HG03108 (cell line): ENCODE measurements around the gene CLSTN2.

Source experiments
- ATAC-seq: cut with Tn5 transposase; IDR thresholded peaks from one replicate; pipeline ENCODE4 v1.9.1; 2021; ENCODE audit warnings: moderate library complexity; ENCODE audit not compliant: unreplicated experiment

The CLSTN2 gene

DNA sequence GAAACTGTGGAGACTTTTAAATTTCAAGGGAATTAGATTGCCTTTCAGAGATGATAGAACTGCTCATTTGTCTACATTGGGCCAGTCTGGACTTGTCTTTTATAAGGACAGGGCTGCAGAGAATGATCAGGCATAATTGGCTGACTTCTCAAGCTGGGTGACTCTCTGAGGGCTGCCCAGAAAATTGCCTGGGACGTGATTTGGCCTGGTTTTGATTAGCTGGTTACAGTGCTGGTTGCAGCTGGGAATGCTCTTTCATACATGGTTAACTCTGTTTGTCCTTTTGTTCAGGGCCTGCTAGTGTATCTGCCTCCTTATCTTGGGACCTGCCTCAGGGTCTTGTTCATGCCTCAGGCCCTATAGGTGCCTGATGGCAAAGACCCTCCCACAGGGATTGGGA, 245.6 kb downstream of the CLSTN2 start:
- ATAC-seq = no peak

DNA sequence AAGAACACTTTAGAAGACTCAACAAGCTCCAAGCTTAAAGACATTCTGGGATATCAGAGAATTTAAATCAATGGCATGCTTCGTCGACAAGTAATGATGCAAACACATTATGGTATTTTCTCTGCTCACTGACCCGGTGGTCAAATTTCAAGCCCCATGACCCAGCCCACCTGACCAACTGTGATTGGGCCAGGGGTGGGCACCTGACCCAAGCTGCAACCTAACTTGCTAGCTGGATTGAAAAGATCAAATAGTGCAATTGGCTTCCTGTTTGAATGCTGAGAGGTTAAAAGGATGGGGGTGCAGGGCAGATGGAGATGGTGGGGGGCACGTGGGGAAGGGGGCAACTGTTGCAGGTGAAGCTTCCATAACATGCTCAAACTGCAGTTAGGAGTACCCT, 250.4 kb downstream of the CLSTN2 start:
- no peak for ATAC-seq

DNA sequence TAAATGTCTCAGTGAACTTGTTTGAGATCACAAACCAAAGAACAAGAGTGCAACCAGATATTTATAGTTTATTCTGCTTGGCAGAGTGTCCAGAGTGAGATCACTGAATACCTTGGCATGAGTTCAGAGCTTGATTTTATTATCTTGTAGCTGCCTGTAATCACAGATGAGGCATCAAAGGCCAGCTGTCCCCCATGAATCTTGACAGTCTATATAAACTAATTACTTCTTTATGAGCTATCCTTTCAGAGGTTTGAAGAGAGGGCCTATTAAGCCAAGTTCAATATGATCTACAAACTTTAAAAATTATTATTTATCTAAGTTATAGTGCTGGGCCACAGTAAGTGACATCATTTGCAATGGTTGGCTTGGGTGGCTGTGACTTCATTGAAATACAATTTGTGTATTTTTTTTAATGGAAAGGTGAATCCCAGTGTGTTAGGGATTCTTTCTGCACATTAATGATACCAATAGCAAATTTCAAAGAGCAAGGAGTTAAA, 251.5 kb downstream of the CLSTN2 start:
- no peak for ATAC-seq

DNA sequence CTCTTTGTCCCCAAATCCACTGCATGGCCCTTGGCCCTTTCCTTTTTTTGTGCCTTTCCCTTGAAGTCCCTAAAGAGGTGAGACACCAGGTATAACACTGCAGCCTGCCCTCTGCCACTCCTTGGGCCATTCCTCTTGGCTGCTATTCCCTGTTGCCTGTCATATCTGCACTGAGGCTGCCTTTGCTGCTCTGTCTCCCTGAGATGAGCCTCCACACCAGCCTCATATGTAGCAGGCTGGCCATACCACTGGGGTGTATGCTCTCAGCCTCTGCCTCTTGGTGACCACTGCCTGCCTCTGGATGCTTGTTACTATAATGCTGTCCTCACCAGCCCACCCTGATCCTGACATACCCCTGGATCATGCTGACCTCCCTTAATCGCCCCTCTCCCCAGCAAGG, 252.0 kb downstream of the CLSTN2 start:
- ATAC-seq = no peak

DNA sequence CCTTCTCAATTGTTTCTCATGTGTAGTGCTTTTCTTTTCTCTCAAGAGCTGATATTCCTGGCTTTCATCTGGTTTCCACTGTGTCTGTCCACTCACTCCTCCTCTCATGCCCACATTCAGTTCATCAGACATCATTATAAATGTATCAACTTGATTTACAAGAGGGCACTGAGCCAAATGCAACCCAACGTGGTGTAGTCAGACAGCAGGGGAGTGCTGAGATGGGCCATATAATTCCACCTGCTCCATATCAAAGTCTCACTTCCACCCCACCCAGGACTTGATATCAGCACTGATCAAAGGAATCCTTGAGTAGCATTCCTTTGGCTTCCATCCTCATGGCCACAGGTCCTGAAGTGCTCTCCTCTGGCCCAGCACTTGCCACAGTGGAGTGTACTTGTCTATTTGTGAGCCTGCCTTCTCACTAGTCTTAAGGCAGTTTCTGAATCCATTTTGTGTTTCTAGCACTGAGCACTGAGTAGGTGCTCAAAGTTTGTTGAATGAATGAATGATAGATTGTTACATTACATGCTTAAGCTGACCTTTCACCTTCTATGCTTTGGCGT, 252.8 kb downstream of the CLSTN2 start:
- no peak for ATAC-seq

DNA sequence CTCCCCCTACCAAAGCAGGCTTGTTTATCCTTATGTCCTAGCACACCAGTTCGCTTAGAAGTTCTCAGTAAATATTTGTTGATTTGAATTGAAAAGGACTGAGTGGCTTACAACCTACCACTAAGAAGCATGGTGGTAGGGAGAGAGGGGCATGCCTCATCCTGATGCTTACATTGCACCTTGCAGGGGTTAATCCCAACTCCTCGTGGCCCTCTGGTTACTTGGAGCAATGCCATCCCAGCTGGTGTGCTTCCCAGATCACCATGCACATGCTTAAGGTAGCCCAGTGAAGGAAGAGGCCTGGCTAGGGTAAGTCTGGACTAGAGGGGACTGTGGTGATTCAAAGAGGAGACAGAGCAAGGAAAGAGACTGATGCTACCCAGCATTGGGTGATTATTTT, 253.3 kb downstream of the CLSTN2 start:
- no peak for ATAC-seq

DNA sequence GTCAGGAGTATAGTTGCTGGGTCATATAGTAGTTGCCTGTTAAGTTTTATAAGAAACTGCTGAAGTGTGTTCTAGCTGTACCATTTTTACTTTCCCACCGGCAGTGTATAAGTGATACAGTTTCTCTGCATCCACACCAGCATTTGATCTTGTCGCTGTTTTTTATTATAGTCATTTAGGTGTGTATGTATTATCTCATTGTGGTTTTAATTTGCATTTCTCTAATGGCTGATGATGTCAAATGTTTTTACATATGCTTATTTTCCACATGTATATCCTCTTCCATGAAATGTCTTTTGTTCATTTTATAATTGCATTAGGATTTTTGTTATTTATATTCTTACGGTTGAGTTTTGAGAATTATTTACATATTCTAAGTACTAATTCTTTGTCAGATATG, 254.3 kb downstream of the CLSTN2 start:
- no peak for ATAC-seq

DNA sequence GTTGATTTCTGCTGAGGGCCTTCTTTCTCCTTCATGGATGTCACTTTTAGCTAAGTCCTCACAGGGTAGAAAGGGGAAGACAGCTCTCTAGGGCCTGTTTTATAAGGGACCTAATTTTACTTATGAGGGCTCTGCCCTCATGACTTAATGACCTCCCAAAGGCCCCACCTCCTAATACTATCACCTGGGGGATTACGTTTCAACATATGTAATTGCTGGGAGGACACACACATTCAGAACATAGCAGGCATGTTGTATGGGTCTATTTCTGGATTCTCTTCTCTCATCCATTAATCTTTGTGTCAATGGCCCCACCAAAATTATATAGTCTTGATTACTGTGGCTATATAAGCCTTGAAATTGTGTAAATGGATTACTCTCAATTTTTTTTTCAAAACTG, 255.0 kb downstream of the CLSTN2 start:
- ATAC-seq = no peak

DNA sequence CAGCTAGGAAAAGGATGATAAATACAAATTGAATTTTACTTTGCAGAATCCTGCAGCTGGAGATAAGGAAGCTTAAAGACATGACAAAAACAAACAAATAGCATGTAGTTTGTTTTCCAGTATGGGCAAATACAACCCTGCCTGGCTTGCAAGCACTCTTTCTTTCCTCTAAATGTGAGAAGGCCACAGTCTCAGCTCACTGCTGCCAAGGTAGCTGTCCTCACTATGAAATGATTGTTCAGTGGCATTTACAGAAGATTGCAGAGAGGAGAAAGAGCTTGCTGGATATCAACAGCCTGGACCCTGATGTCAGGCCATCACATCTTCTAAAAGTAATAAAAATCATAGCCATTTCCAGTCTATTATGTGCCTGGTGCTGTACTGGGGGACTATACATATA, 262.0 kb downstream of the CLSTN2 start:
- ATAC-seq = no peak

DNA sequence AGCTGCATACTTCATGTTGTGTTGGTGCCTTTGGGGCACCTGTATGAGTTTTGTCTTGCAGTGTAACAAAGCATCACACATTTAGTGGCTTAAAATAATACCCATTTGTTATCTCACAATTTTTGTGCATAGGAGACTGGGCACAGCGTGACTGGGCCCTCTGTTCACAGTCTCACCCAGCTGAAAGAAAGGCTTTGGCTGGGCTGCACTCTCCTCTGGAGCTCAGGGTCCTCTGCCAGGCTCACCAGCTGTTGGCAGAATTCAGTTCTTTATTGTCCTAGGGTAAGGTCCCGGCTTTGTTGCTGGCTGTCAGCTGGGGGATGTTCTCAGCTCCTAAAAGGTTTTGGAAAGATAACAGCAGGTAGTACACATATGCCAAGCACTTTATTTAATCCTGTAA, 263.3 kb downstream of the CLSTN2 start:
- no peak for ATAC-seq

DNA sequence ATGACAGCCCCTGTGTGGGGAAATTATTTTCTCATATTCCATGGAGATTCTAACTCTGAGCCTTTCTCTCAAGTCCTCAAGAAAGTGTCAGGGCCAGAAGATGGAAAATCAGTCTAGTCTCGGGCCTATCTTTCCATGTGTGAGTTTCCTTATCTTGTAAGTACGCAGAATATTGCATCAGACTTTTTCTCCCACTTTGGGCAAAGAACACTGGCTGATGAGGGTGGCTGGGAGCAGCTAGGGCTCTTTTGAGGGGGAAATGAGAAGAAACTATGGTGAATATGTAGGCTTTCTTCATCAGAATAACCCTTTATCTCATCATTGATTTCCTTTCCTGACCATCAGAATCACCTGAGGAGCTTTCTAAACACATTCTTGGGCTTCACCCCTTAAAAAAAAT, 264.0 kb downstream of the CLSTN2 start:
- ATAC-seq = no peak

DNA sequence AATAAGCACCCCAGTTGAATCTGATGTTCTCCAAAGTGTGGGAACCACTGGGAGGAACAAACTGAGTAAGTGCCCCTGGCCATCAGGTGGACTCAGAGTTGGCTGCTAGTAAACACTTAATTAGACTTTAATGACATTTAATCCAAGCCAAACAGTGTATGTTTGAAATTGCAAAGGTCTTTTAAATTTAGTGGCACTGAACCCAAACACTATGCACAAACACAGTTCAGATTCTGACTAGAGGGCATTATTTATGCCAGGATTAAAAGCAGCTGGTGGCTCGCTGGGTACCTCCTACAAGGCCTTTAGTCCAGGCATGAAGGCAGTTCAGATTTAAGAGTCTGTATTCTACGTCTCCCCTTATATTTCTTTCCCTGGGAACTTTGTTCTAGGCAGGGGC, 264.8 kb downstream of the CLSTN2 start:
- no peak for ATAC-seq

DNA sequence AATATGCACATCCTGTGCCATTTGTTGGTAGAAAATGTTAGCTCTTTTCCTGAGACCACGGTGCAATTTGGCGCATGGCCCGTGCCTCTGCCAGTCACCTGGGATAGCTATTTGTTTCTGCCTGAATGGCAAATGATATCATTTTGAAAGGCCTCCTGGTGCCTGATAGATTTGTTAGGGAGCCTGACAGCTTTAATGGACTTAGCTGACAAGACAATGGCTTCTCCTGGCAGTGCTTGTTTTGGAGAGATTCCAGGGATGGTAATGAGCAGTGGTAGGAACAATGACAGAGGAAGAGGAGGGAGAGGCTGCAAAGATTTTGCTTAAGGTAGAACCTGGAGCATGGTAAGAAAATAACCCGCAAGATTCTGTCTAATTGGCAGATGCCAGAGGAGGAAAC, 268.5 kb downstream of the CLSTN2 start:
- ATAC-seq = no peak

DNA sequence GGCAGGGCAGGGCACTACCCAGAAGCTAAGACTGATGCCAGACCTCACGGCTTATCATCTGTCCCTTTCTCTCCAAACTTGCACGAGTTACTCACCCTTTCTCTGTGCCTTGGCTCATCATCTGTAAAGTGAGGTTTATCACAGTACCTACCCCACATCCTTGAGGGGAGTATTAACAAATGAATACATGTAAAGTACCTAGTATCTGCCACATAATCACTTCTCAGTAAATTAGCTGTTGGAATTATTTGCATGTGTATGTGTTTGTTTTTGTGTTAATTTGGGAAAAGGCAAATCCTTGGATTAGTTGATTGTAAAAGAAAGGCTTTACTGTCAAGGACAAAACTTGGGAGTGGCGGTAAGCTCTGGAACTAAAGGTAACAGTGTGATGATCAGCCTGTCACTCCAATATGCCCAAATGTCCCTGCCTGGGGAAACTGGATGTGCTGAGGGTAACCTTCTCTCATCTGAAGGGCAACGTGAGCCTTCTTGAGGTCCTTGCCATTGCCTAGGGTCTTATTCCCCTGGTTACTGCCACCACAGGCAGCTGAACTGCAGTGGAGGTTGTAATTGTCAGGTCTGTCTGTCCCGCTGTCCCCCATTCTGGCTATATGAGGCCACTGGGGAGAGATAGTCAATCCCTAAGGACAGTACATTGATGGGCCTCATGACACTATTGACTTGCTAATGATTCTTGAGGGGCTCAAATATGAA, 269.4 kb downstream of the CLSTN2 start:
- no peak for ATAC-seq

DNA sequence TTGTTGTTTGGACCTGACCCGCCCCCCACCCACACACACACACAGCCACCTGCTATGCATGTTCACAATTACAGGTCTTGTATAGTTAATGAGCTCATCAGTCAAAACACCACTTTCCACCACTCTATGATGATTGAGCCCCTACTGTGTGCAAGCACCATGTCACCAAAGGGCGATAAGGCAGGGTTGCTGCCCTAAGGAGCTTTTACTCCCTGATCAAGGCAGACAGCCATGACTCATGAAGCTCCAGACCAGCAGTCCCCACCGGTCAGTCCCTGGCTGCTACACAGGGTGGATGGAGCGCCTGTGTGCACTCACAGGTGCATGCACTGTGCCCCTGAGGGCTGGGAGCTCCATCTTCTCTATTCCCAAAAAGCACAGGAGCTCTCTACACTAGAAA, 270.6 kb downstream of the CLSTN2 start:
- ATAC-seq = no peak

DNA sequence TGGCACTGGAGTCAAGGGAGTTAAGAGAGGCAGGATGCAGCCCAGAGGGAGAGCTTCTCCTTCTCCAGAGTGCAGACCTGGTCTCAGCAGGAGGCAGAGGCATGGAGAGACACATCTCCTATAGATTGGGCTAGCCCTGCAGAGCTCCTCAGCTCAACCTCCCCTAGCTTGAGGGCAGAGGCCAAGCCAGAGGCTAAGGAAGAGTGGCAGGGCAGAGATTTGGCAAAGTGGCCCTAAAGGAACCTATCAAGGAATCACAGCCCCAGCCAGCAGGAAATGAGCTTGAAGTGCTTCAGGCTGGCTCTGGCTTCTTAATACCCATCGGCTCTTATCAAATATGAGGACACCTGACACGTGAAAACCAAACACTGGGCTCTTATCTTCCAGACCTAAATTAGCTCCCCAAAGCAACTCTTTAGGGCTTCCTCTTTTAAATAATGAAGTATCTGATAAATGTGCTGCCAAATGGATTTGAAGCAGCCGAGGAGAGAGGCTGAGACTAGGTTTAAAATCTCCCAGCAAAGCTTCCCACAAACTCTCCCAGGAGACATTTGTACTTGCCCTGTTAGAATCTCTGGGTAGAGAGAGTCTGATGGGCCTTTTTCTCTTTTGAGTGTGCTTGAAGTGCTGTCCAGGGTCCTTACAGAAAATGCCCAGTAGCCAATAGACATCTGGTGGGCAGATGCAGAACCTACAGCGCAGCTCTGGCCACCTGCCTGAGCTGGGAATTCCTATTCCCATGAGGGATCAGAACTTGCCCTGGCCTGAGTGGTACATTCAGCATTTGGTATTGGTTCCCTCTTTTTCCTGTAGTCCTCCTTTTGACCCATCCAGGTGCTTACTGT, 271.4 kb downstream of the CLSTN2 start:
- ATAC-seq = no peak

DNA sequence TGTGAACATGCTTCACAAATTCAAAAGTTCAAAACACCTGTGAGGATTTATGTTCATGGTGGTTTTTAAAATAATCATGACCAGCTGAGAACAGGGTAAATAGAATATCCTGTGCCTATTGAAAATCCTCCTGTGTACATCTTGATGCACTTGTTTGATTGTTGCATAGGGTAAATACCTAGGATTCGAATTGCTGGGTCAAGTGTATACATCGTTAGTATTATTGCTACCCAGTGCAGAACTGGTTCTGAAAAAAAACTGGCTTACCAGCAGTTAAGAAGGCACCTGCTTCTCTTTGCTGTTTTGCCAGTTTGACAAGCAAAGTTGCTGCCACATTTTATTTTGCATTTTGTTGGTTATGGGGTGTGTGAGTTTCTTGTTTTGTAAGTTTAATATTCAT, 272.6 kb downstream of the CLSTN2 start:
- no peak for ATAC-seq

DNA sequence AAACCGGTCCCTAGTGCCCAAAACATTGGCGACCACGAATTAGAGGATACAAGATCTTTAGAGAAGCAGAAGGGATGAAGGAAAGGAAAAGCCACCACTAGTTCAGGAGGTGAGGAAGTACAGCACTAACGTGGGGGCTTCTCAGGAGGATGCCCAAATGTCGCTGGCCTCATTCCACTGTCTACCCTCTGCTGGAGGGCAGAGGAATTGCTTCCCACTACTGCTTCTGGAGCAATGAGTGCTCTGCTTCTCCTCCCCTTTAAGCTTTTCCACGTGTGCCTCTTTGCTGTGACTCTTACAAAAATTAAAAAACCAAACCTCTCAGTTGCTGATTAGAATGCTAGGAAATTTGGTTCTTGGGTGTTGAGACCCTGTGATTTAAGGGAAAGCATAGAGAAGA, 281.3 kb downstream of the CLSTN2 start:
- ATAC-seq = no peak

DNA sequence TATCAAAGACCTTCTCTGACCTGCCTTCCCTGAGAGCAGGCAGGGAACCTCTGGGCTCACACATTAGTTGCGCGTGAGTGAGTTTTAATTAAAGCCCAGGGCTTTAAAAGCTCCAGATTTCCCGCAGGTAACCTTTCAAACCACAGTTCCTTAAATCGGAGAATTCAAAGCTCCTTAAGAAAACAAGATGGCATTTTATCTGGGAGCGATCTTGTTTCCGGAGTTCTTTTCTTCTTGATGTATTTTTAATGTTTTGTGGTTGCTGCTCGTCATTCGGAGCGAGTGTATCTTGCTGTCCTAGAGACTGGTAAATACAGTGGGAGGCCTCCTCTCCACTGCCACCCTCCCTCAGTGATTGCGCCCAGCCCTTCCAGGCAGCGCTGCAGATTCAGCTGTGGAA, 284.3 kb downstream of the CLSTN2 start:
- no peak for ATAC-seq

DNA sequence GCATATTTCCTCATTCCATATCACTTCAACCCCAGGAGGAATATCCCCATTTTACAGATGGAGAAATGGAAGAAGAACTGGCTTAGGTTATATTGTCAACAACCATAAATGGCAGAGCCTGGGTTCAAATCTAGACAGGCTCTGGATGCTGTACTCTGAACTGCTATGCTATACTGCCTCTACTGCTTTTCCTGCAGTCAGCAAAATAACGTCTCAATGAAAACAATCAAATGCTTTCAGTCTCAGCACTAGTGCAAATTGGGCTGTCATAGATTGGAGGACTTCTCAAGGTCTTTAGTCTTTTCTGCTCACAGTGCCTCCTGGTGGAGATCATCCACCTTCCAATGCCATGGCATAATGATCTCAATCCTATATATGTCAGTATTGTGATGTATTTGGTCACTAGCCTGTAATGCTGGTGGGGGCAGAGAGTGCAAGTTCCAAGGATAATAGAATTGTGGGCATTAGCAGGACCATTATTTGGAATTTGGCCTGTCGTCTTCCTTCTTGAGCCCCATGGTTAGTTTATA, 285.0 kb downstream of the CLSTN2 start:
- no peak for ATAC-seq

DNA sequence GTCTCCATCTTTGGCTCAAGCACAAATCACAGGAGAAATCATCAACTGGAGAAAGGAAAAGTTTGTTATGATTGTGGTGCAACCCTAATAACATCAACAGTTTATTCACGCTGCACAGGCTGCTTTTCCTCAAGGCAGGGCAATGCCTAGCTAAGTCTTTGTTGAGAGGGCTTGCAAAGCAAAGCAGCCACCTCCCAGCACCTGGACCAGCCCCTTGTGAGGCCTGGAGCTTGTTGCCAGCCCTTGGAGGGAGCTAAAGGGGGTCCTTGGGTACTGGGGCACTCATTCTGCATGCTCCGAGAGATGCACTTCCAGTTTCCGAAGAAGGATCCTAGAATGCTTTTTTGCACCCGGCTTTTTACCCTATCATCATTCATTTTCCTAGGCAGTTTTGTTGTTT, 288.2 kb downstream of the CLSTN2 start:
- no peak for ATAC-seq

DNA sequence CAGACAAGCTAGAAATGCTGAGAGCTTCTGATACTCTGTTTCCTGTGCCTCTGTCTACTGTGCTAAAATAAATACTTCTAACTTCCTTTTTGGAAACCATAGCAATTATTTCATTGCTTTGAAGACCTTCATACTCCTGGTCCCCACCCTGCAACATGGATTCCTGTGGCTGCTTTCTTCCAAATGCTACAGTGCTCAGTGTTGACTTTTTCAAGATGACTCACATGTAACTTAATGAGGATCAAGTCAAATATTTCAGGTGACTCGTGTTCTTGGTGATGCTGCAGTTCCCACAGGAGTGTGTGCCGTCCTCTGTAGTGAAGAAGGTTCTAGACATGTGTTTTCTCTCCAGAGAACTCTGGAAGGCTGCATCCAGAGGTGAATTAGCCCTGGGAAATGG, 288.6 kb downstream of the CLSTN2 start:
- no peak for ATAC-seq
